Measurements from ENCODE around the gene CABP4. TPM values are rescaled to one million over a fixed set of nuclear protein-coding genes. Genes with fewer than 3 reads are reported as not detected.

The CABP4 gene
- total RNA-seq (2021) (0.09 to 0.23 TPM in 2 of 3 replicates, not detected in the other), Bru-seq, nascent RNA (not detected)
- long read RNA-seq, experiment 1: 0 reads
- long read RNA-seq, experiment 2: 0 reads
- long read RNA-seq, experiment 3: 0 reads

- DNase-seq (ENCODE audit: low spot score) (no peak), ATAC-seq (no peak)
- CTCF ChIA-PET: interaction anchor here (0.5 kb wide), 1 partner anchor 1069 kb away, joined by 3 read pairs; no protein-coding TSS in a partner anchor
- peaks cover 2% of the 10 kb centered on the region for H3K27me3 Mint-ChIP-seq (ENCODE audit: low read depth)
- H3K4me3 Mint-ChIP-seq: no peak within 1 kb of the TSS
- H3K4me1 Mint-ChIP-seq: no peaks in the 10 kb centered on the region
- TF ChIP-seq PREB (CRISPR knock-in tag; IDR thresholded peaks at IDR 0.05; ENCODE audit: borderline replicate concordance): no peak
- TF ChIP-seq ZNF423 (CRISPR knock-in tag; IDR thresholded peaks at IDR 0.05): no peak
- TF ChIP-seq ATF2 (CRISPR knock-in tag; IDR thresholded peaks at IDR 0.05; ENCODE audit: borderline replicate concordance, low read depth): no peak
- TF ChIP-seq, protein P1, sequence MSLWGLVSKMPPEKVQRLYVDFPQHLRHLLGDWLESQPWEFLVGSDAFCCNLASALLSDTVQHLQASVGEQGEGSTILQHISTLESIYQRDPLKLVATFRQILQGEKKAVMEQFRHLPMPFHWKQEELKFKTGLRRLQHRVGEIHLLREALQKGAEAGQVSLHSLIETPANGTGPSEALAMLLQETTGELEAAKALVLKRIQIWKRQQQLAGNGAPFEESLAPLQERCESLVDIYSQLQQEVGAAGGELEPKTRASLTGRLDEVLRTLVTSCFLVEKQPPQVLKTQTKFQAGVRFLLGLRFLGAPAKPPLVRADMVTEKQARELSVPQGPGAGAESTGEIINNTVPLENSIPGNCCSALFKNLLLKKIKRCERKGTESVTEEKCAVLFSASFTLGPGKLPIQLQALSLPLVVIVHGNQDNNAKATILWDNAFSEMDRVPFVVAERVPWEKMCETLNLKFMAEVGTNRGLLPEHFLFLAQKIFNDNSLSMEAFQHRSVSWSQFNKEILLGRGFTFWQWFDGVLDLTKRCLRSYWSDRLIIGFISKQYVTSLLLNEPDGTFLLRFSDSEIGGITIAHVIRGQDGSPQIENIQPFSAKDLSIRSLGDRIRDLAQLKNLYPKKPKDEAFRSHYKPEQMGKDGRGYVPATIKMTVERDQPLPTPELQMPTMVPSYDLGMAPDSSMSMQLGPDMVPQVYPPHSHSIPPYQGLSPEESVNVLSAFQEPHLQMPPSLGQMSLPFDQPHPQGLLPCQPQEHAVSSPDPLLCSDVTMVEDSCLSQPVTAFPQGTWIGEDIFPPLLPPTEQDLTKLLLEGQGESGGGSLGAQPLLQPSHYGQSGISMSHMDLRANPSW (CRISPR knock-in tag; conservative IDR thresholded peaks at IDR 0.05; ENCODE audit: low read depth): no peak
- TF ChIP-seq ZNF263 (CRISPR knock-in tag; IDR thresholded peaks at IDR 0.05; ENCODE audit: low read depth): no peak
- TF ChIP-seq NFYB (CRISPR knock-in tag; conservative IDR thresholded peaks at IDR 0.05; ENCODE audit: low read depth): no peak
- no peaks in the 10 kb centered on the region for H3K9me3 Mint-ChIP-seq
- H3K36me3 Mint-ChIP-seq: no peaks in the 10 kb centered on the region
- POLR2A ChIA-PET: interaction anchor here (0.6 kb wide), 1 partner anchor 63 kb away, joined by 3 read pairs; the partner anchor contains the start of gene RAD9A
- H3K27ac Mint-ChIP-seq: no peak within 1 kb of the TSS
Measured at GRCh38 chr11:67455054-67455453, at the start of gene CABP4. CABP4 (plus strand) TSS chr11:67455354; CDS start chr11:67455424, 70 bp downstream.

DNA sequence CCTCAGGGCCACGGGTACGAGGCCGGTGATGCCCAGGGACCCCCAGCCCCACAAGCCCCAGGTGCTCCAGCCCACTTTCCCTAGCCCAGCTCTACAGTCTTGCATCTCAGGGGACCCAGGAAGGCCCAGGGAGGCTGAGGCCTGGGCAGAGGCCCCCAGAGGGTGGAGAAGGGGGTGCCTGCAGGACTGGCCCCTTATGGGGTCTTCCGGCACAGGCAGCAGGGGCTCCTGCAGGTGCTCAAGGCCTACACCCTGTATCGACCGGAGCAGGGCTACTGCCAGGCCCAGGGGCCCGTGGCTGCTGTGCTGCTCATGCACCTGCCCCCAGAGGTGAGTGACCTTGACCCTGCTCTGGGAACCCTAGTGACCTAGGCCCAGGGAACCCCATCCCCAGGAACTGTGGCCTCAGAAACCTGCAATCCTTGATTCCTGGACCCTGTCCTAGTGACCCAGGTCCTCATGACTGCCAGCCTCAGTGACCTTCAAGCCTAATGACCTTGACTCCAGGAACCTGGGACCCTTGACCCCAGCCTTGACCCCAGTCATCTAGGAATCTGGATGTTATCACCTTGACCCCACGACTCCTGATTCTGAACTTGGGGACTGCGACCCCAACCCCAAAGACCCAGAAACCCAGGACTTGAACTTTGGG, 49.3 kb upstream of the CABP4 start:
- H3K36me3 Mint-ChIP-seq: no peaks in the 10 kb centered on the region
- H3K9me3 Mint-ChIP-seq: no peaks in the 10 kb centered on the region
- no peak overlapping the region for H3K27ac Mint-ChIP-seq
- H3K4me1 Mint-ChIP-seq: peaks cover 20% of the 10 kb centered on the region
- DNase-seq (ENCODE audit: low spot score): no peak
- no peak overlapping the region for H3K4me3 Mint-ChIP-seq
- no peak for ATAC-seq
- H3K27me3 Mint-ChIP-seq (ENCODE audit: low read depth): peaks cover 8% of the 10 kb centered on the region; the same call in 1 of the 2 replicates
- ChIA-PET CTCF (no interaction called here), POLR2A (no interaction called here)
- no peak for TF ChIP-seq ZNF263 (CRISPR knock-in tag; IDR thresholded peaks at IDR 0.05; ENCODE audit: low read depth)
- no peak for TF ChIP-seq NFATC4 (CRISPR knock-in tag; IDR thresholded peaks at IDR 0.05)
- no peak for TF ChIP-seq GTF2I (CRISPR knock-in tag; conservative IDR thresholded peaks at IDR 0.05)
- TF ChIP-seq ZNF232 (CRISPR knock-in tag; IDR thresholded peaks at IDR 0.05): no peak
- TF ChIP-seq NFE2L1 (CRISPR knock-in tag; IDR thresholded peaks at IDR 0.05): no peak
- no peak for TF ChIP-seq CTCF (IDR thresholded peaks at IDR 0.05)
- TF ChIP-seq, protein P2, sequence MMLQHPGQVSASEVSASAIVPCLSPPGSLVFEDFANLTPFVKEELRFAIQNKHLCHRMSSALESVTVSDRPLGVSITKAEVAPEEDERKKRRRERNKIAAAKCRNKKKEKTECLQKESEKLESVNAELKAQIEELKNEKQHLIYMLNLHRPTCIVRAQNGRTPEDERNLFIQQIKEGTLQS (CRISPR knock-in tag; conservative IDR thresholded peaks at IDR 0.05): no peak
- no peak for TF ChIP-seq ZNF425 (CRISPR knock-in tag; conservative IDR thresholded peaks at IDR 0.05)
- TF ChIP-seq, protein P1 (CRISPR knock-in tag; conservative IDR thresholded peaks at IDR 0.05; ENCODE audit: low read depth): no peak
- no peak for TF ChIP-seq EMX1 (CRISPR knock-in tag; IDR thresholded peaks at IDR 0.05)
- TF ChIP-seq ZNF416 (CRISPR knock-in tag; IDR thresholded peaks at IDR 0.05): no peak
- TF ChIP-seq ZNF423 (CRISPR knock-in tag; IDR thresholded peaks at IDR 0.05): no peak
- TF ChIP-seq, protein P3, sequence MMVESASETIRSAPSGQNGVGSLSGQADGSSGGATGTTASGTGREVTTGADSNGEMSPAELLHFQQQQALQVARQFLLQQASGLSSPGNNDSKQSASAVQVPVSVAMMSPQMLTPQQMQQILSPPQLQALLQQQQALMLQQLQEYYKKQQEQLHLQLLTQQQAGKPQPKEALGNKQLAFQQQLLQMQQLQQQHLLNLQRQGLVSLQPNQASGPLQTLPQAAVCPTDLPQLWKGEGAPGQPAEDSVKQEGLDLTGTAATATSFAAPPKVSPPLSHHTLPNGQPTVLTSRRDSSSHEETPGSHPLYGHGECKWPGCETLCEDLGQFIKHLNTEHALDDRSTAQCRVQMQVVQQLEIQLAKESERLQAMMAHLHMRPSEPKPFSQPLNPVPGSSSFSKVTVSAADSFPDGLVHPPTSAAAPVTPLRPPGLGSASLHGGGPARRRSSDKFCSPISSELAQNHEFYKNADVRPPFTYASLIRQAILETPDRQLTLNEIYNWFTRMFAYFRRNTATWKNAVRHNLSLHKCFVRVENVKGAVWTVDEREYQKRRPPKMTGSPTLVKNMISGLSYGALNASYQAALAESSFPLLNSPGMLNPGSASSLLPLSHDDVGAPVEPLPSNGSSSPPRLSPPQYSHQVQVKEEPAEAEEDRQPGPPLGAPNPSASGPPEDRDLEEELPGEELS (CRISPR knock-in tag; IDR thresholded peaks at IDR 0.05): no peak
